Activated CD4-positive, alpha-beta T cell treated with anti-CD3 and anti-CD28 coated beads, Interleukin-2, amount 10 ng/mL, durations not matched to agents 7 days and 5 days (primary cell): ENCODE data around the gene SEC14L1. TPM values are rescaled to one million over a fixed set of nuclear protein-coding genes. Genes with fewer than 3 reads are reported as not detected.

Experiments
- CTCF ChIA-PET: fragments of 350-600 bp; sonication (Branson Sonifier 250); formaldehyde crosslinking; loops from one replicate; lab custom pipeline; 2021; ENCODE audit warnings: antibody characterized with exemption; lab: Charles Lee
- POLR2A ChIA-PET: fragments of 350-600 bp; sonication (Branson Sonifier 250); formaldehyde crosslinking; loops from one replicate; lab custom pipeline; 2021; ENCODE audit warnings: antibody characterized with exemption; lab: Charles Lee
- DNase-seq: peaks from one replicate; pipeline ENCODE4 v3.0.0-alpha.2; 2020
- H3K27ac Mint-ChIP-seq: one replicate; pipeline ENCODE4 v1.8.0; 2021; ENCODE audit warnings: mild to moderate bottlenecking, moderate library complexity, mixed read lengths
- H3K27me3 Mint-ChIP-seq: one replicate; pipeline ENCODE4 v1.8.0; 2021; ENCODE audit warnings: mixed read lengths
- H3K36me3 Mint-ChIP-seq: one replicate; pipeline ENCODE4 v1.8.0; 2021; ENCODE audit warnings: low read depth, mixed read lengths
- H3K4me1 Mint-ChIP-seq: one replicate; pipeline ENCODE4 v1.8.0; 2021; ENCODE audit warnings: mixed read lengths
- H3K4me3 Mint-ChIP-seq: one replicate; pipeline ENCODE4 v1.8.0; 2021; ENCODE audit warnings: mild to moderate bottlenecking, moderate library complexity, mixed read lengths
- H3K9me3 Mint-ChIP-seq: one replicate; pipeline ENCODE4 v1.8.0; 2021; ENCODE audit warnings: mixed read lengths
- total RNA-seq, 2 experiments: library from RNA; stranded (reverse); gene quantifications; one replicate each; pipeline ENCODE4 v1.2.3, GENCODE V29; 2021

Gene SEC14L1
- total RNA-seq, 2 experiments from 2014 or later: 56.6 to 57.4 TPM

DNA sequence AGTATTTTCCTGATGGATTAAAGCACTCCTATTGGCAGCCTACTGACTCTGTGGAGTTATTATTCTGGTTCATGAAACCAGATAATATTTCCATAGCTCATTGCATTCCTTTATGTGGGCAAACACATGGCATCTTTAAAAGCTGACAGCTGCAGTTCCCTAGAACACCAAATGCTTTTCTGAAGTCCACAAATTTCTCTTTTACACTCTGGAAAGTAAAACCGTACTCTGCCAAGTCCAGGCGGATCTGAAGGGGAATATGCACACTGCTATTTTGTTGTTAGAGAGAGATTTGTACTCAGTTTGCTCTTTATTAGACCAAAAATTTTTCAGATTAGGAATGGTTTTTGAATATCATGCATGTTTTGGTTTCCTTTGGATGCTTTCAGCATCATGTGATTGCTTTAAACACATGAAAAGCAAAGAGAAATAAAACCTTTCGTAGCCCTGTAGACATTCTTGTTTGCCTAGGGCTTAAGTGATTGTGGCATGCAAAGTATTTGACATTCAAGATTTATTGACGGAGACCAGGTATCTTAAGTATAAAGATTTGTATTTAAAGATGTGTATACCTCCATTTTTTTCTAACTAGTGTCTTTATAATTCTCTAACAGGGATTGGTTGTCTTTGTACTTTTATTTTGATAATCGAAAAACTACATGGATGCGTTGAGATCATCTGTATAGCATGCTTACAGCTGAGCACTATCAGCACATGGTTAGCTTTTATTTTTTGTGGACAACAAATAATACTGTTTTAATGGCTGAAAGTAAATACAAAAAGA, 19.5 kb downstream of the SEC14L1 start:
- Mint-ChIP-seq H3K4me1 (peaks cover 39% of the 10 kb centered on the region), H3K27me3 (no peaks in the 10 kb centered on the region), H3K27ac (no peak overlapping the region), H3K9me3 (peaks cover 3% of the 10 kb centered on the region), H3K4me3 (no peak overlapping the region), H3K36me3 (peaks cover 46% of the 10 kb centered on the region)
- ChIA-PET CTCF (interaction anchor here (0.7 to 1.6 kb wide), 3 partner anchors 20 to 633 kb away, joined by 3 to 4 read pairs (median 3); partner anchors contain the start of gene SEC14L1), POLR2A (interaction anchor here (0.7 kb wide), 1 partner anchor 40 kb away, joined by 3 read pairs; no protein-coding TSS in a partner anchor)
- no peak for DNase-seq

GRCh38 chr17:77160875-77161530, 20.2 kb downstream of the SEC14L1 start:
- CTCF ChIA-PET: interaction anchor here (0.7 to 1.6 kb wide), 2 partner anchors 20 to 633 kb away, joined by 3 read pairs; partner anchors contain the start of gene SEC14L1
- Mint-ChIP-seq H3K4me3 (no peak overlapping the region), H3K27ac (no peak overlapping the region), H3K27me3 (no peaks in the 10 kb centered on the region), H3K4me1 (peaks cover 41% of the 10 kb centered on the region), H3K36me3 (peaks cover 48% of the 10 kb centered on the region), H3K9me3 (peaks cover 3% of the 10 kb centered on the region)
- POLR2A ChIA-PET: interaction anchor here (0.7 kb wide), 1 partner anchor 41 kb away, joined by 3 read pairs; no protein-coding TSS in a partner anchor
- DNase-seq: no peak

DNA sequence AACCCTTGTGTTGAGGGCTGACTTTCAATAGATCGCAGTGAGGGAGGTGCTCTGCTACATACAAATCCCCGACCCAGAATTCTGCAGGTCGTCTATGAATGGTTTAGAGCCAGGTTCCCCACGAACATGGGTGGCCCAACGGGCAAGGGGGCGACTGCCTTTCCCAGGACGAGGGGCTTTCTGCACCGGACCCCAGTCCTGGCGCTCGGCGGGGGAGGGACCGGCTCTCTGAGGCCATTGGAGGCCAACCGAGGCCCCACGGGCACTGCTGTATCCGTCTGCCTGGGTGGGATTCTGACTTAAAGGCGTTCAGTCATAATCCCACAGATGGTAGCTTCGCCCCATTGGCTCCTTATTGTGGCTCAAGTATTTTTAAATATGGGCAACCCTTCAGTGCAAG, 21.2 kb downstream of the SEC14L1 start:
- Mint-ChIP-seq H3K4me3 (no peak overlapping the region), H3K4me1 (peaks cover 41% of the 10 kb centered on the region), H3K27ac (no peak overlapping the region), H3K27me3 (no peaks in the 10 kb centered on the region), H3K36me3 (peaks cover 52% of the 10 kb centered on the region), H3K9me3 (peaks cover 5% of the 10 kb centered on the region)
- no peak for DNase-seq
- ChIA-PET POLR2A (no interaction called here), CTCF (no interaction called here)

DNA sequence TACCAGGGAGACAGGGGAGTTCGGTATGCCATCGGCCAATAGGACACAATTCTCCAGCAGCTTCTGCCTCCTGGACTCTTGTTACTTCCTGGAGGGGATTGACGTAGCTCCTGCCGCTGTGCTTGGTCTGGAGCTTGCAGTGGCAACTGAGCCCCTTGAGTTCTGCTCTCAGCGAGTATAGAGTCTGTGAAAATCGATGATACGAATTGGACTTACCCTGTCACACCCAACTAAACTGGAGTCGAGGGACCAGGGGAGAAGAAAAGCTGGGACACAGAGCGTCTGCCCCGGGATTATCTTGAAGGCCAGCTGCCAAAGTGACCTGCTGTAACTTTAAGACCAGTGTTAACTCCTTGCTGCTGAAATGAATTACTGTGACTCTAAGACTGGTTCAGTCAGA, 22.2 kb downstream of the SEC14L1 start:
- DNase-seq: no peak
- H3K36me3 Mint-ChIP-seq: peaks cover 56% of the 10 kb centered on the region
- H3K4me3 Mint-ChIP-seq: no peak overlapping the region
- no peaks in the 10 kb centered on the region for H3K27me3 Mint-ChIP-seq
- CTCF ChIA-PET: interaction anchor here (0.6 to 1.2 kb wide), 2 partner anchors 9 to 60 kb away, joined by 3 to 4 read pairs; no protein-coding TSS in a partner anchor
- H3K9me3 Mint-ChIP-seq: peaks cover 12% of the 10 kb centered on the region
- POLR2A ChIA-PET: no interaction called here
- H3K4me1 Mint-ChIP-seq: peaks cover 39% of the 10 kb centered on the region
- H3K27ac Mint-ChIP-seq: no peak overlapping the region

GRCh38 chr17:77163511-77164280, 22.9 kb downstream of the SEC14L1 start:
- ChIA-PET CTCF (interaction anchor here (1.2 kb wide), 1 partner anchor 10 kb away, joined by 3 read pairs; no protein-coding TSS in a partner anchor), POLR2A (no interaction called here)
- H3K9me3 Mint-ChIP-seq: peaks cover 14% of the 10 kb centered on the region
- no peak for DNase-seq
- H3K36me3 Mint-ChIP-seq: peaks cover 58% of the 10 kb centered on the region
- H3K27me3 Mint-ChIP-seq: no peaks in the 10 kb centered on the region
- peak overlapping the region; percentile 14 for H3K27ac Mint-ChIP-seq
- peaks cover 39% of the 10 kb centered on the region for H3K4me1 Mint-ChIP-seq
- H3K4me3 Mint-ChIP-seq: no peak overlapping the region

GRCh38 chr17:77164483-77165091, 23.8 kb downstream of the SEC14L1 start:
- no peak for DNase-seq
- no peak overlapping the region for H3K4me3 Mint-ChIP-seq
- H3K27me3 Mint-ChIP-seq: no peaks in the 10 kb centered on the region
- POLR2A ChIA-PET: no interaction called here
- CTCF ChIA-PET: interaction anchor here (1.0 kb wide), 1 partner anchor 17 kb away, joined by 3 read pairs; no protein-coding TSS in a partner anchor
- H3K36me3 Mint-ChIP-seq: peaks cover 67% of the 10 kb centered on the region
- no peak overlapping the region for H3K27ac Mint-ChIP-seq
- peaks cover 39% of the 10 kb centered on the region for H3K4me1 Mint-ChIP-seq
- H3K9me3 Mint-ChIP-seq: peaks cover 18% of the 10 kb centered on the region

DNA sequence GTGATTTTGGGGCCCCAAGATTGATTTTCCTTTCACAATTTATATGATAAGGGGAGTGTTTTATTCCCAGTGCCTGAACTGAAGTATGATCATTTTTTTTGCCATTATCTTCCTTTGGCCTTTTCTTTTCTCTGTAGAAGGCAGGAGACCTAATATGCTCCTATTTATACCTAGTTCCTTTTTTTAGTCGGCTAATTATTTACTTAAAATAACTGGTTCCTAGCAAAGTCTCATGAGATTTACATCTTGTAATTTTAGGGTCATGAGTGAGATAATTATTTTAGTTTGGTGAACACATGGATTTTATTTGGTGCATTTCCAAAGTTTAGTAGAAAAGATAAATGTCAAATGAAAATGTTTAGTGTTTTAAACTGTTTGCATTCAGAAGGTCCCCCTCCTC, 24.8 kb downstream of the SEC14L1 start:
- Mint-ChIP-seq H3K9me3 (peaks cover 18% of the 10 kb centered on the region), H3K27ac (no peak overlapping the region), H3K36me3 (peaks cover 73% of the 10 kb centered on the region), H3K27me3 (no peaks in the 10 kb centered on the region), H3K4me1 (peaks cover 35% of the 10 kb centered on the region), H3K4me3 (no peak overlapping the region)
- DNase-seq: no peak
- ChIA-PET POLR2A (no interaction called here), CTCF (no interaction called here)

GRCh38 chr17:77167472-77168306, 26.9 kb downstream of the SEC14L1 start:
- ChIA-PET CTCF (interaction anchor here (0.8 to 1.4 kb wide), 3 partner anchors 10 to 40 kb away, joined by 3 to 4 read pairs (median 3); no protein-coding TSS in a partner anchor), POLR2A (no interaction called here)
- Mint-ChIP-seq H3K4me3 (no peak overlapping the region), H3K27me3 (no peaks in the 10 kb centered on the region), H3K4me1 (peaks cover 25% of the 10 kb centered on the region), H3K36me3 (peaks cover 78% of the 10 kb centered on the region), H3K27ac (no peak overlapping the region), H3K9me3 (peaks cover 25% of the 10 kb centered on the region)
- no peak for DNase-seq

- H3K36me3 Mint-ChIP-seq: peaks cover 70% of the 10 kb centered on the region
- H3K4me3 Mint-ChIP-seq: no peak overlapping the region
- H3K9me3 Mint-ChIP-seq: peaks cover 38% of the 10 kb centered on the region
- ChIA-PET POLR2A (no interaction called here), CTCF (interaction anchor here (0.6 to 1.2 kb wide), 3 partner anchors 9 to 1139 kb away, joined by 4 to 5 read pairs (median 4); no protein-coding TSS in a partner anchor)
- H3K4me1 Mint-ChIP-seq: no peaks in the 10 kb centered on the region
- no peaks in the 10 kb centered on the region for H3K27me3 Mint-ChIP-seq
- no peak overlapping the region for H3K27ac Mint-ChIP-seq
- DNase-seq: no peak
These were observed 32.3 kb downstream of the SEC14L1 start for GRCh38 chr17:77173104-77173503.

DNA sequence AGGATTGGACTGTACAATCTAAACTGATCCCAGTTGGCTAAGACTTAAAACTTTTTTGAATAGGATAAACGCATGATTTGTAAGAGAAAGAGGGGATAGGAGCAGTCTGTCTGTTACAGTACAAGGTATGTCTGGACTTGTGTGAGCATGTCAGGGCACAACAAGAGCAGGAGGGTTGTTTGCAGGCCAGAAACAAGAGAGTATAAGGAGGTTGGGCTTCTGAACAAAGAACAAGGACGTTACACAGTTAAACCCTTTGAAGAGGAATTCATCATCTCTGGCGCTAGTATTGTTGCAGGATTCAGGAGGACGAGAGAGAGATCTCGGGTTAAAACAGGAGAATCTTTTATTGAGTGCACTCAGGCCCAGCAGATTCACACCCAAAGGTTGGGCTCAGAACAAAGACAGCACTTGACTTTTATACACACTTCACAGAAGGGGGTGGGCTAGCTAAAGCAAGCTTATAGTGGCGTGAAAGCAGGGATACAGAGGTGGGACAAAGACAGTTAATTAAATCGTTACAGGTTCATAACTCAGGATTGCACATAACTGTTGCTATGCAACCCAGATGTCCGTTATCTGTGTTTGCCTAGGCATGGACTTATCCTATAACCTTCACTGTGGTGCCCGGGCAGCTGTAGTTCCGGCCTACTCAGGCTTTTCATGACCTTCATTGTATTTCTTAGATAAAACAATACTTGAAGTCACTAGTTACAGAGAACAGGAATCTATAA, 34.3 kb downstream of the SEC14L1 start:
- H3K9me3 Mint-ChIP-seq: peaks cover 30% of the 10 kb centered on the region
- H3K27me3 Mint-ChIP-seq: no peaks in the 10 kb centered on the region
- H3K36me3 Mint-ChIP-seq: peaks cover 58% of the 10 kb centered on the region
- ChIA-PET CTCF (interaction anchor here (0.6 kb wide), 1 partner anchor 88 kb away, joined by 3 read pairs; no protein-coding TSS in a partner anchor), POLR2A (interaction anchor here (0.7 kb wide), 1 partner anchor 49 kb away, joined by 3 read pairs; no protein-coding TSS in a partner anchor)
- DNase-seq: no peak
- no peak overlapping the region for H3K4me3 Mint-ChIP-seq
- H3K4me1 Mint-ChIP-seq: no peaks in the 10 kb centered on the region
- no peak overlapping the region for H3K27ac Mint-ChIP-seq
